LNCaP clone FGC (cell line): Measurements from ENCODE around the gene CDS1.
"Not testable (repeated sequence)": the region's sequence is repeated elsewhere in the genome, so short reads cannot be mapped to it uniquely, and the experiment has no call there.

ENCODE experiments used
- DNase-seq: peaks from one replicate; pipeline ENCODE4 v3.0.0-alpha.2; 2011; ENCODE audit warnings: low read depth
- H3K4me3 ChIP-seq: 2 replicates; pipeline ENCODE4 v1.5.1; 2011; ENCODE audit warnings: mild to moderate bottlenecking, low read depth, low read length, control low read depth
- CTCF ChIP-seq: IDR thresholded peaks from 2 replicates; pipeline ENCODE4 v1.5.1; 2012; ENCODE audit warnings: mild to moderate bottlenecking; ENCODE audit not compliant: control insufficient read depth, insufficient read depth; ENCODE audit errors: extremely low read depth

CDS1 gene

GRCh38 chr4:84678976-84679744, 96.2 kb downstream of the CDS1 start:
- no peak overlapping the region for H3K4me3 ChIP-seq
- TF ChIP-seq CTCF = no peak
- no peak for DNase-seq

- no peak for DNase-seq
- TF ChIP-seq CTCF = no peak
- H3K4me3 ChIP-seq = no peak overlapping the region
Measured at GRCh38 chr4:84680956-84681355, 98.0 kb downstream of the CDS1 start.

GRCh38 chr4:84681486-84682274, 98.8 kb downstream of the CDS1 start:
- TF ChIP-seq CTCF = no peak
- no peak for DNase-seq

GRCh38 chr4:84682661-84683060, 99.7 kb downstream of the CDS1 start:
- H3K4me3 ChIP-seq, DNase-seq: not testable (repeated sequence)

More at GRCh38 chr4:84681486-84682274, 98.8 kb downstream of the CDS1 start:
- no peak overlapping the region for H3K4me3 ChIP-seq

- no peak overlapping the region for H3K4me3 ChIP-seq
- TF ChIP-seq CTCF = no peak
- DNase-seq = no peak
Measured at GRCh38 chr4:84683064-84683850, 100.3 kb downstream of the CDS1 start.

- TF ChIP-seq CTCF = no peak
Measured at GRCh38 chr4:84684361-84684760, 101.4 kb downstream of the CDS1 start.

GRCh38 chr4:84685105-84685504, 102.2 kb downstream of the CDS1 start:
- DNase-seq = no peak
- no peak for TF ChIP-seq CTCF
- no peak overlapping the region for H3K4me3 ChIP-seq

More at GRCh38 chr4:84684361-84684760, 101.4 kb downstream of the CDS1 start:
- DNase-seq = no peak
- no peak overlapping the region for H3K4me3 ChIP-seq
